HEK293 (cell line): ENCODE results near the gene ANAPC5.

Experiments used
- BCL11A ChIP-seq: fragments of 450-650 bp; formaldehyde crosslinking; IDR thresholded peaks from 2 replicates; pipeline ENCODE4 v1.5.1; 2016; ENCODE audit warnings: low read depth, missing biosample characterization, missing genetic modification characterization
- EGR2 ChIP-seq: fragments of 450-650 bp; formaldehyde crosslinking; IDR thresholded peaks from 2 replicates; pipeline ENCODE4 v1.5.1; 2016; ENCODE audit warnings: low read depth, missing biosample characterization, missing genetic modification characterization
- HOXD13 ChIP-seq: sonication (generic); formaldehyde crosslinking; IDR thresholded peaks from 2 replicates; pipeline ENCODE4 v1.8.0; 2022; ENCODE audit warnings: missing genetic modification reagents, borderline replicate concordance
- OSR2 ChIP-seq: fragments of 450-650 bp; formaldehyde crosslinking; IDR thresholded peaks from 2 replicates; pipeline ENCODE4 v1.5.1; 2016; ENCODE audit warnings: missing biosample characterization, missing genetic modification characterization
- RBAK ChIP-seq: fragments of 450-650 bp; formaldehyde crosslinking; IDR thresholded peaks from 2 replicates; pipeline ENCODE4 v1.5.1; 2016; ENCODE audit warnings: missing biosample characterization, missing genetic modification characterization
- SP7 ChIP-seq: fragments of 450-650 bp; formaldehyde crosslinking; IDR thresholded peaks from 2 replicates; pipeline ENCODE4 v1.5.1; 2016; ENCODE audit warnings: missing biosample characterization, missing genetic modification characterization
- ZBTB10 ChIP-seq: fragments of 450-650 bp; formaldehyde crosslinking; IDR thresholded peaks from 2 replicates; pipeline ENCODE4 v1.5.1; 2016; ENCODE audit warnings: missing biosample characterization, missing genetic modification characterization
- ZBTB20 ChIP-seq: fragments of 450-650 bp; formaldehyde crosslinking; IDR thresholded peaks from 2 replicates; pipeline ENCODE4 v1.5.1; 2016; ENCODE audit warnings: missing biosample characterization, missing genetic modification characterization
- ZBTB21 ChIP-seq: fragments of 450-650 bp; formaldehyde crosslinking; IDR thresholded peaks from 2 replicates; pipeline ENCODE4 v1.5.1; 2017; ENCODE audit warnings: missing biosample characterization, missing genetic modification characterization
- ZBTB48 ChIP-seq: fragments of 450-650 bp; formaldehyde crosslinking; IDR thresholded peaks from 2 replicates; pipeline ENCODE4 v1.5.1; 2016; ENCODE audit warnings: missing biosample characterization, missing genetic modification characterization
- ZFP69B ChIP-seq: fragments of 450-650 bp; formaldehyde crosslinking; IDR thresholded peaks from 2 replicates; pipeline ENCODE4 v1.5.1; 2016; ENCODE audit warnings: missing biosample characterization, missing genetic modification characterization
- ZNF10 ChIP-seq: fragments of 450-650 bp; formaldehyde crosslinking; IDR thresholded peaks from 2 replicates; pipeline ENCODE4 v1.5.1; 2017; ENCODE audit warnings: missing biosample characterization, missing genetic modification characterization
- ZNF157 ChIP-seq: fragments of 450-650 bp; formaldehyde crosslinking; IDR thresholded peaks from 2 replicates; pipeline ENCODE4 v1.5.1; 2016; ENCODE audit warnings: missing biosample characterization, missing genetic modification characterization
- ZNF184 ChIP-seq: fragments of 450-650 bp; IDR thresholded peaks from 2 replicates; pipeline ENCODE4 v1.5.1; 2018; ENCODE audit warnings: missing biosample characterization, mild to moderate bottlenecking, missing genetic modification characterization
- ZNF202 ChIP-seq: fragments of 450-650 bp; formaldehyde crosslinking; IDR thresholded peaks from 2 replicates; pipeline ENCODE4 v1.5.1; 2016; ENCODE audit warnings: missing biosample characterization, missing genetic modification characterization, borderline replicate concordance
- ZNF211 ChIP-seq: fragments of 450-650 bp; formaldehyde crosslinking; IDR thresholded peaks from 2 replicates; pipeline ENCODE4 v1.5.1; 2016; ENCODE audit warnings: low read depth, missing biosample characterization, missing genetic modification characterization
- ZNF214 ChIP-seq: fragments of 450-650 bp; formaldehyde crosslinking; IDR thresholded peaks from 2 replicates; pipeline ENCODE4 v1.5.1; 2017; ENCODE audit warnings: missing biosample characterization, mild to moderate bottlenecking, missing genetic modification characterization, borderline replicate concordance
- ZNF37A ChIP-seq: fragments of 450-650 bp; IDR thresholded peaks from 2 replicates; pipeline ENCODE4 v1.5.1; 2018; ENCODE audit warnings: missing biosample characterization, missing genetic modification characterization
- ZNF510 ChIP-seq: fragments of 450-650 bp; formaldehyde crosslinking; IDR thresholded peaks from 2 replicates; pipeline ENCODE4 v1.5.1; 2018; ENCODE audit warnings: mild to moderate bottlenecking, missing genetic modification characterization, missing biosample characterization; ENCODE audit not compliant: insufficient replicate concordance
- ZNF571 ChIP-seq: fragments of 450-650 bp; formaldehyde crosslinking; IDR thresholded peaks from 2 replicates; pipeline ENCODE4 v1.5.0; 2017; ENCODE audit warnings: missing biosample characterization, missing genetic modification characterization
- ZNF600 ChIP-seq: fragments of 450-650 bp; formaldehyde crosslinking; IDR thresholded peaks from 2 replicates; pipeline ENCODE4 v1.5.1; 2016; ENCODE audit warnings: missing biosample characterization, missing genetic modification characterization
- ZNF664 ChIP-seq: fragments of 450-650 bp; formaldehyde crosslinking; IDR thresholded peaks from 2 replicates; pipeline ENCODE4 v1.5.1; 2016; ENCODE audit warnings: missing biosample characterization, missing genetic modification characterization
- ZNF677 ChIP-seq: fragments of 450-650 bp; IDR thresholded peaks from 2 replicates; pipeline ENCODE4 v1.5.0; 2018; ENCODE audit warnings: missing biosample characterization, mild to moderate bottlenecking, missing genetic modification characterization, moderate library complexity
- ZNF777 ChIP-seq: fragments of 450-650 bp; formaldehyde crosslinking; IDR thresholded peaks from 2 replicates; pipeline ENCODE4 v1.5.1; 2017; ENCODE audit warnings: missing biosample characterization, missing genetic modification characterization, borderline replicate concordance
- ZNF791 ChIP-seq: fragments of 450-650 bp; formaldehyde crosslinking; IDR thresholded peaks from 2 replicates; pipeline ENCODE4 v1.5.1; 2016; ENCODE audit warnings: missing biosample characterization, missing genetic modification characterization
- TF ChIP-seq, protein P1 (sequence below): fragments of 450-650 bp; formaldehyde crosslinking; IDR thresholded peaks from 2 replicates; pipeline ENCODE4 v1.5.0; 2017; ENCODE audit warnings: missing biosample characterization, missing genetic modification characterization, borderline replicate concordance
- TF ChIP-seq, protein P2 (sequence below): fragments of 450-650 bp; formaldehyde crosslinking; IDR thresholded peaks from 2 replicates; pipeline ENCODE4 v1.5.1; 2016; ENCODE audit warnings: missing biosample characterization, missing genetic modification characterization
- TF ChIP-seq, protein P3 (sequence below): sonication (generic); formaldehyde crosslinking; IDR thresholded peaks from 2 replicates; pipeline ENCODE4 v1.8.1; 2022; ENCODE audit warnings: mild to moderate bottlenecking, moderate library complexity, missing genetic modification reagents
- TF ChIP-seq, protein P4 (sequence below): fragments of 450-650 bp; formaldehyde crosslinking; IDR thresholded peaks from 2 replicates; pipeline ENCODE4 v1.5.1; 2016; ENCODE audit warnings: missing biosample characterization, missing genetic modification characterization
- TF ChIP-seq, protein P5 (sequence below): fragments of 450-650 bp; formaldehyde crosslinking; IDR thresholded peaks from 2 replicates; pipeline ENCODE4 v1.5.1; 2016; ENCODE audit warnings: missing biosample characterization, missing genetic modification characterization

The ANAPC5 gene

GRCh38 chr12:121351820-121352681, at the start of gene ANAPC5 (continued):
- TF ChIP-seq ZNF37A (no peak), ZNF777 (tag by site-specific recombination) (peak; percentile 83; the same call in 1 of the 2 replicates), ZBTB10 (tag by site-specific recombination) (0 out of 2 replicates have a peak, but pooled peaks have one; percentile 52), ZNF510 (tag by site-specific recombination) (peak; percentile 98), BCL11A (tag by site-specific recombination) (no peak), ZNF211 (no peak), ZBTB48 (tag by site-specific recombination) (peak; percentile 86; the same call in 1 of the 2 replicates), ZNF791 (no peak), ZNF571 (tag by site-specific recombination) (no peak), SP7 (tag by site-specific recombination) (peak; percentile 89), ZBTB21 (tag by site-specific recombination) (no peak; the same call in 1 of the 2 replicates), ZNF600 (tag by site-specific recombination) (peak; percentile 92), RBAK (tag by site-specific recombination) (no peak), EGR2 (tag by site-specific recombination) (peak; percentile 88), HOXD13 (CRISPR knock-in tag) (no peak), ZNF214 (no peak), ZFP69B (tag by site-specific recombination) (peak; percentile 77), ZNF202 (tag by site-specific recombination) (no peak), ZNF677 (tag by site-specific recombination) (no peak), ZNF157 (tag by site-specific recombination) (no peak), ZBTB20 (tag by site-specific recombination) (peak; percentile 60), ZNF664 (tag by site-specific recombination) (peak; percentile 33; the same call in 1 of the 2 replicates), ZNF10 (peak; percentile 81), OSR2 (tag by site-specific recombination) (peak; percentile 63; the same call in 1 of the 2 replicates), ZNF184 (no peak)
- TF ChIP-seq, protein P1, sequence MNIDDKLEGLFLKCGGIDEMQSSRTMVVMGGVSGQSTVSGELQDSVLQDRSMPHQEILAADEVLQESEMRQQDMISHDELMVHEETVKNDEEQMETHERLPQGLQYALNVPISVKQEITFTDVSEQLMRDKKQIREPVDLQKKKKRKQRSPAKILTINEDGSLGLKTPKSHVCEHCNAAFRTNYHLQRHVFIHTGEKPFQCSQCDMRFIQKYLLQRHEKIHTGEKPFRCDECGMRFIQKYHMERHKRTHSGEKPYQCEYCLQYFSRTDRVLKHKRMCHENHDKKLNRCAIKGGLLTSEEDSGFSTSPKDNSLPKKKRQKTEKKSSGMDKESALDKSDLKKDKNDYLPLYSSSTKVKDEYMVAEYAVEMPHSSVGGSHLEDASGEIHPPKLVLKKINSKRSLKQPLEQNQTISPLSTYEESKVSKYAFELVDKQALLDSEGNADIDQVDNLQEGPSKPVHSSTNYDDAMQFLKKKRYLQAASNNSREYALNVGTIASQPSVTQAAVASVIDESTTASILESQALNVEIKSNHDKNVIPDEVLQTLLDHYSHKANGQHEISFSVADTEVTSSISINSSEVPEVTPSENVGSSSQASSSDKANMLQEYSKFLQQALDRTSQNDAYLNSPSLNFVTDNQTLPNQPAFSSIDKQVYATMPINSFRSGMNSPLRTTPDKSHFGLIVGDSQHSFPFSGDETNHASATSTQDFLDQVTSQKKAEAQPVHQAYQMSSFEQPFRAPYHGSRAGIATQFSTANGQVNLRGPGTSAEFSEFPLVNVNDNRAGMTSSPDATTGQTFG, result 0 out of 2 replicates have a peak, but pooled peaks have one; percentile 38
- TF ChIP-seq, protein P2, sequence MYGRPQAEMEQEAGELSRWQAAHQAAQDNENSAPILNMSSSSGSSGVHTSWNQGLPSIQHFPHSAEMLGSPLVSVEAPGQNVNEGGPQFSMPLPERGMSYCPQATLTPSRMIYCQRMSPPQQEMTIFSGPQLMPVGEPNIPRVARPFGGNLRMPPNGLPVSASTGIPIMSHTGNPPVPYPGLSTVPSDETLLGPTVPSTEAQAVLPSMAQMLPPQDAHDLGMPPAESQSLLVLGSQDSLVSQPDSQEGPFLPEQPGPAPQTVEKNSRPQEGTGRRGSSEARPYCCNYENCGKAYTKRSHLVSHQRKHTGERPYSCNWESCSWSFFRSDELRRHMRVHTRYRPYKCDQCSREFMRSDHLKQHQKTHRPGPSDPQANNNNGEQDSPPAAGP (tag by site-specific recombination), result peak; percentile 95
- TF ChIP-seq, protein P3, sequence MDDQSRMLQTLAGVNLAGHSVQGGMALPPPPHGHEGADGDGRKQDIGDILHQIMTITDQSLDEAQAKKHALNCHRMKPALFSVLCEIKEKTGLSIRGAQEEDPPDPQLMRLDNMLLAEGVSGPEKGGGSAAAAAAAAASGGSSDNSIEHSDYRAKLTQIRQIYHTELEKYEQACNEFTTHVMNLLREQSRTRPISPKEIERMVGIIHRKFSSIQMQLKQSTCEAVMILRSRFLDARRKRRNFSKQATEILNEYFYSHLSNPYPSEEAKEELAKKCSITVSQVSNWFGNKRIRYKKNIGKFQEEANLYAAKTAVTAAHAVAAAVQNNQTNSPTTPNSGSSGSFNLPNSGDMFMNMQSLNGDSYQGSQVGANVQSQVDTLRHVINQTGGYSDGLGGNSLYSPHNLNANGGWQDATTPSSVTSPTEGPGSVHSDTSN, result no peak; the same call in 1 of the 2 replicates
- TF ChIP-seq, protein P4, sequence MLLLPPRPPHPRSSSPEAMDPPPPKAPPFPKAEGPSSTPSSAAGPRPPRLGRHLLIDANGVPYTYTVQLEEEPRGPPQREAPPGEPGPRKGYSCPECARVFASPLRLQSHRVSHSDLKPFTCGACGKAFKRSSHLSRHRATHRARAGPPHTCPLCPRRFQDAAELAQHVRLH, result peak; percentile 98
- TF ChIP-seq, protein P5, sequence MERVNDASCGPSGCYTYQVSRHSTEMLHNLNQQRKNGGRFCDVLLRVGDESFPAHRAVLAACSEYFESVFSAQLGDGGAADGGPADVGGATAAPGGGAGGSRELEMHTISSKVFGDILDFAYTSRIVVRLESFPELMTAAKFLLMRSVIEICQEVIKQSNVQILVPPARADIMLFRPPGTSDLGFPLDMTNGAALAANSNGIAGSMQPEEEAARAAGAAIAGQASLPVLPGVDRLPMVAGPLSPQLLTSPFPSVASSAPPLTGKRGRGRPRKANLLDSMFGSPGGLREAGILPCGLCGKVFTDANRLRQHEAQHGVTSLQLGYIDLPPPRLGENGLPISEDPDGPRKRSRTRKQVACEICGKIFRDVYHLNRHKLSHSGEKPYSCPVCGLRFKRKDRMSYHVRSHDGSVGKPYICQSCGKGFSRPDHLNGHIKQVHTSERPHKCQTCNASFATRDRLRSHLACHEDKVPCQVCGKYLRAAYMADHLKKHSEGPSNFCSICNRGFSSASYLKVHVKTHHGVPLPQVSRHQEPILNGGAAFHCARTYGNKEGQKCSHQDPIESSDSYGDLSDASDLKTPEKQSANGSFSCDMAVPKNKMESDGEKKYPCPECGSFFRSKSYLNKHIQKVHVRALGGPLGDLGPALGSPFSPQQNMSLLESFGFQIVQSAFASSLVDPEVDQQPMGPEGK (tag by site-specific recombination), result peak; percentile 91
